GM18861 (cell line): ENCODE measurements around the gene MCF2L2.

ENCODE experiments used
- ATAC-seq: cut with Tn5 transposase; IDR thresholded peaks from one replicate; pipeline ENCODE4 v1.9.1; 2021; ENCODE audit not compliant: unreplicated experiment

The MCF2L2 gene

GRCh38 chr3:183298701-183299153 lies 129.7 kb downstream of the MCF2L2 start:
- no peak for ATAC-seq

GRCh38 chr3:183296944-183297343 lies 131.5 kb downstream of the MCF2L2 start:
- ATAC-seq: no peak

- ATAC-seq: no peak
Measured at GRCh38 chr3:183295211-183295610, 133.2 kb downstream of the MCF2L2 start.

- no peak for ATAC-seq
Measured at GRCh38 chr3:183293966-183294365, 134.5 kb downstream of the MCF2L2 start.

- no peak for ATAC-seq
Measured at GRCh38 chr3:183291497-183292031, 136.9 kb downstream of the MCF2L2 start.

GRCh38 chr3:183290216-183290615 lies 138.2 kb downstream of the MCF2L2 start:
- ATAC-seq: no peak

- no peak for ATAC-seq
Measured at GRCh38 chr3:183288117-183288516, 140.3 kb downstream of the MCF2L2 start.

- no peak for ATAC-seq
Measured at GRCh38 chr3:183287301-183287971, 141.0 kb downstream of the MCF2L2 start.

GRCh38 chr3:183285828-183286457 lies 142.5 kb downstream of the MCF2L2 start:
- ATAC-seq: peak; percentile 97

GRCh38 chr3:183285318-183285717 lies 143.1 kb downstream of the MCF2L2 start:
- ATAC-seq: no peak

- ATAC-seq: no peak
Measured at GRCh38 chr3:183284570-183284969, 143.8 kb downstream of the MCF2L2 start.

GRCh38 chr3:183283886-183284285 lies 144.5 kb downstream of the MCF2L2 start:
- no peak for ATAC-seq

- no peak for ATAC-seq
Measured at GRCh38 chr3:183281126-183281797, 147.2 kb downstream of the MCF2L2 start.

GRCh38 chr3:183279371-183279770 lies 149.0 kb downstream of the MCF2L2 start:
- no peak for ATAC-seq

GRCh38 chr3:183278479-183279088 lies 149.8 kb downstream of the MCF2L2 start:
- ATAC-seq: no peak

- ATAC-seq: no peak
Measured at GRCh38 chr3:183277260-183277659, 151.2 kb downstream of the MCF2L2 start.

GRCh38 chr3:183275937-183276336 lies 152.5 kb downstream of the MCF2L2 start:
- no peak for ATAC-seq

GRCh38 chr3:183275418-183275817 lies 153.0 kb downstream of the MCF2L2 start:
- ATAC-seq: no peak

GRCh38 chr3:183274609-183275008 lies 153.8 kb downstream of the MCF2L2 start:
- no peak for ATAC-seq

GRCh38 chr3:183272791-183273190 lies 155.6 kb downstream of the MCF2L2 start:
- no peak for ATAC-seq

GRCh38 chr3:183272142-183272541 lies 156.3 kb downstream of the MCF2L2 start:
- ATAC-seq: no peak
